GM21360 (cell line): ENCODE results near the gene DCDC1.
"Not testable (repeated sequence)": the region's sequence is repeated elsewhere in the genome, so short reads cannot be mapped to it uniquely, and the experiment has no call there.

Experiments used
- ATAC-seq: cut with Tn5 transposase; IDR thresholded peaks from one replicate; pipeline ENCODE4 v1.9.1; 2021; ENCODE audit warnings: mild to moderate bottlenecking, moderate library complexity; ENCODE audit not compliant: unreplicated experiment

DCDC1 gene

DNA sequence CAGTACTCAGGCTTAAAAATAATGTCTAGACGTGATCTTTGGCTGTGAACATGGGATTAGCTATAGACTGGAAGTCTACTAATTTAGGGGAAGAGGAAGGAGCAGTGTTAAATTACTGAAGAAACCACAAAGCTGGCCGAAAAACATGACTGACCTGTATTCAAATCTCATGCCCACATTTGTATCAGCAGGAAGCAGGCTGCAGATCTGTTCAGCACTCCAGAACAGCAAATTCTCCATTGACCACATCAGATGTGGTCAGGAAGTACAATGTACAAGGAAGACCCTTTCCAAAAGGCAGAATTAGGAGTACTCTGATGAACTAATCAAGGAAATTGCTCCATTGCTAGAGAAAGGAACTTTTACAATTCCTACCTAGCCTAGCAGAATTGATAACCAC, 31.7 kb downstream of the DCDC1 start:
- no peak for ATAC-seq

DNA sequence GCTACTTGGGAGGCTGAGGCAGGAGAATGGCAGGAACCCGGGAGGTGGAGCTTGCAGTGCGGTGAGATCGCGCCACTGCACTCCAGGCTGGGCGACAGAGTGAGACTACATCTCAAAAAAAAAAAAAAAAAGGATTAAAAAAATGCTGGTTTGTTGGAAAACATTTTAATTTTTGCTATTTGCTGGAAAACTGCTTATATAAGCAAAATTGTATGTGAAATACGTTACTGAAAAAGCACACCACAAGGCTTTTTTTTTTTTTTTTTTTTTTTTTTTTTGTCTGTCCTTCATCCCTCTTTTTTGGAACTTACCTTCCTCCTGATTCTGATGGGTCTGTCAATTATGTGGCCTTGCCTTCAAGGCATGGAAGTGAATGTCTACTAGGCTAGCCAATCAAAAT, 40.8 kb downstream of the DCDC1 start:
- ATAC-seq = no peak

DNA sequence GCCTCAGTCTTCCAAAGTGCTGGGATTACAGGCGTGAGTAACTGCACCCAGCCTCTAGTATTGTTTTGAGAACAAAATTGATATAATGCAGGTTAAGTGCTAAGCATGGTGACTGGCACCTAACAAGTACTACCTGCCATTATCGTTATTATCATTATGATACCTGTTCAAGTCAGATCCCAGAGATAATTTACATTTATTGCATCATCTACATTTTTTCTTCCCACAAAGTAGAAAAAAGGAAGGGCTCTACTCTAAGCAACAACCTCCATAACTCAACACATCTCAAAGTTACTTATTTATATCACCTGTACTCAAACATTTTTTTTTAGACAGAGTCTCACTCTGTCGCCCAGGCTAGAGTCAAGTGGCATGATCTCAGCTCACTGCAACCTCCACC, 42.1 kb downstream of the DCDC1 start:
- no peak for ATAC-seq

DNA sequence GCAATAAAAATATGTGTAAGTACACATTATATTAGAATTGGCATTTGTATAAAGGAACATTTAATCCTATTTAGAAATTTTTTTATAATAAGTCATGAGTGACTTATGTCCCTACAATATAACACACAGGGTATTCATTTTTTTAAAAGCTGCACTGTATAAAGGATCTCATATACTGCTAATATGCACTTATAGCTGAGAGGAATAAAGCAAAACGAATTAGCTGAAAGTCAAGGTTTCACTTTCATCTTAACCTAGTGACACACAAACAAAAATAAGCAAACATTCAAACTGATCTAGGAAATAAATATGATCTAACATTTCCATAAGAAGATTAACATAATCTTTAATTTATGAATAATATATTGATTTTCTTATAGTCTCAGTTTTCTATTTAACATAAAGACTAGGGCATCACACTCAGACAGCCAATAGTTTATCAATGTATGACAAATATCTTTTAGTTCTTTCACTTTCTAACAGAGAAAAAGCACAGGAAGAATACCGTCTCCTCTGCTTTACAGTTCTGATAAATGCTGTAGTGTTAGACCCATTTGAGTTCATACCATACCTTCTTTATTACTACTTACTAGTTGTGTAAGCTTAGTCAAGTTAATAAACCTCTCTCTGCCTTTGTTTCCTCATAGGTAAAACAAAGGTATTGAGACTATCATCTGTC, 42.9 kb downstream of the DCDC1 start:
- ATAC-seq = peak; percentile 84

DNA sequence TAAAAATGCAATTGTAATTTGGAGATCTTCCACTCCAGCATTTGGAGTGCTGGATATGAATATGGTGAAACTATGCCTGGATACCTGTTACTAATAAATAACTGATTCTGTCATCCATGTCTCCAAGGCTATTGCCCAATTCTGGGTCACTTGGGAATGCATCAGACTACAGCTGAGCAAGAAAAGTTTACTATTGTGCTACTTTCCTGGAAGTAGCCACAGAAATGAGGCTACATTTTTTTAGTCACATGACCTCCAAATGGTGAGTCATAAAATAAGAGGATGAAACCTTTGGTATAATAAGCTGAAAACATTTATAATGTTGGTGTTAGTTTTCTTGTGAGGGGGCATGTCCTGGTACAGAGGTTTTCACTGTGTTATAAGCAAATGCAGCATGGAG, 44.4 kb downstream of the DCDC1 start:
- ATAC-seq = no peak

DNA sequence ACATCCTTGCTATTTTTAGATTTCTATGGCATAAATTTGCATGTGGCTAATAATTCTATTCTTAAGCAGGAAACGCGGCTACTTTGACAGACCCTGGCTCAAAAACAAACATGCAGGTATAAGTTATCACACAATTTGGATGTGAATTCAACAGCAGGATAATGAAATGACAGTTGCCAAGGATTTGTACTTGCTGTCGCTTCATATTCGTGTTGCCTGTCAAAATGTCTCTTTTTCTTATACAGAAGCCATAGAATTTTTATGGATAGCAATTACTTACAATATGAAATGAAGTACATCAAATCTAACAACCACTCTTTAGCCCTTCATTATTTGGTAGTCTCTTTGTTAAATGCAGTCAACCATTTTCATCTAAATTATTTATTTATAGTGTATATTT, 46.4 kb downstream of the DCDC1 start:
- no peak for ATAC-seq

DNA sequence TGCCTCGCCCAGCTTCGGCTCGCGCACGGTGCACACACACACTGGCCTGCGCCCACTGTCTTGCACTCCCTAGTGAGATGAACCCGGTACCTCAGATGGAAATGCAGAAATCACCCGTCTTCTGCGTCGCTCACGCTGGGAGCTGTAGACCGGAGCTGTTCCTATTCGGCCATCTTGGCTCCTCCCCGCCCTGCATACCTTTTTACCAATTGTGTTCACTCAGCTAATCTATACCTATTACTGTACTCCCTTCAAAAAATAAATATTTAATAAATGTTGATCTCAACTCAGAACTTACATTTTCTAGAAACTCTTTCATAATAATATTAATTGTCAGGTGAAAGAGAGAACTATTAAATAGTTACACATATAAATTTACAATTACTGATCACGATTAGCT, 48.0 kb downstream of the DCDC1 start:
- ATAC-seq = not testable (repeated sequence)

DNA sequence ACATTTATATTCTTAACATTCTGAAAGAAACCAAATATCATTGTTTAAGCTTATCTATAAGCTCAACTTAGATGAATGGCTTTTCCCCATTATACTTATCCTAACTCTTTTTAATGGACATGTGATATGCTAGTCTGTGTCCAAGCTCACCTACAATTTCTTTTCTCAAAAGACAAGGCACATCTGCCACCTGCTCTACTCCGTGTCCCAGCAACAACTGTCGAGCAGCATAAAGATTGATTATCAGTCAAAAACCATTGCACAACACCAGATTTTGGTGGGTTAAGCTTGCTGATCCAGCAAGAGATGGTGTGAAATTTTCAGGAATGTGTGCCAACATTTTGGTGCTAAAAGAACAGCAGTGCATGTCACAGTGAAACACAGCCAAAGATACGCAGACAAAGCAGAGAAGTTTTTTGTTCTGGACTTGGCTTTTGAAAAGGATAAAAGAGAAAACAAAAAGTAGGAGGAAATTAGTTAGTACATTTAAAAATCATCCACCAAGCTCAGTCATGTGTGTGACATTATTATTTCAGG, 65.8 kb downstream of the DCDC1 start:
- ATAC-seq = no peak

DNA sequence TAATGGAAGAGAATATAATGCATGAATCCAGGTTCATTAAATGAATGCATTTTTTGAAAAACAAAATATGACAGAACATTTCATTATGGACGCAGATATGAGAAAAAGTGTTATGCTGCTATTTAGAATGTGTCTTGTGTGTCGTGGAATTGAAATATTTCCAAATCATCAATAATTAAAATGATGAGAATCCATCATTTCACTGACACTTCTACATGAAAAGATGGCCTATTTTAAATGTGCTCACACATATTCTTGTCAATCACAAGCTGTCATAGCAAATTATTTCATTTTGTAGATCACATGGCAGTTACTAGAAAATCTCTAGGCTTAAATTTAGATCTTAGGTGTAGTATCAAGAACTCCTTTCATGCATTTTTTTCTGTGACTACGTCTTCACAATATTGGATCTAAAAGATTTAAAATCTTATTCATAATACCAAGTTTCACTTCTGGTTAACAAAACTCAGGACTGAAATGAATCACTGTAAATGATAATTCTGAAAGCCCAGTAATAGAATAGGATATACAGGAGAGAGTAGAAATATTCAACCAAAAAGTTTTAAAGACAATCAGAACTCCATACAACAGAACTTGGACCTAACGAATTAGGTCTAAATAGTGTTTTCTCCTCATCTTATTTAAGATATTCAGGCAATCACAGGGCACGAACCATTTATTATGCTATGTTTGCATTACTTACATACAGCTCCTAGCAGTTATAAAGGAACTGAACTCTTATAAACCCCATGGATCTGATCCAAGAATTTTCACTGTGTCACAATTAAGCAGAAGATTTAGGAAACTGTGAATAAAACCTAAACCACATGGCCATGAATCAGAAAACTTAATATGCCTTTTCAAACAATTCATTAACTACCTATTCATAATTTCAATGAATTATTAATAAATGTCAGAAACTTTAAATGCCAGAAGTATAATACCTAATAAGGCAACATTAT, 67.7 kb downstream of the DCDC1 start:
- no peak for ATAC-seq

DNA sequence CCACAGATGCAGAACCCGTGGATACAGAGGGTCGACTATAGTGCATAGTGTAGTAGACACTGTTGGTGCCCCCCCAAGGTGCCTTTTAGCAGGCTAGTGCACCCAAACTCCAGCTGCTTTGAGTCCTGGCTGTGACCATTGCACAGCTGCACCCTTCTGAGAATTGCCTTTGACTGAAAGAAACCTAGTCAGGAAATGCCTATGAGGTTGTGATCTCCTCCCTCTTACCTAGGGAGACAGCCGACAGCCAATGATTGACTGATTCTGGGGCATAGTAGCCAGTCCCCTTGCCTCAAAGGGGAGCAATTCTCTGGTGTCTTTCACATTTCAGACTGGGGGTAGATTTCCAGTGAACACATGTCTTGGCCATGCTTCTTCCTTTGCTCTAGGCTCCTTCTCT, 74.2 kb downstream of the DCDC1 start:
- no peak for ATAC-seq

DNA sequence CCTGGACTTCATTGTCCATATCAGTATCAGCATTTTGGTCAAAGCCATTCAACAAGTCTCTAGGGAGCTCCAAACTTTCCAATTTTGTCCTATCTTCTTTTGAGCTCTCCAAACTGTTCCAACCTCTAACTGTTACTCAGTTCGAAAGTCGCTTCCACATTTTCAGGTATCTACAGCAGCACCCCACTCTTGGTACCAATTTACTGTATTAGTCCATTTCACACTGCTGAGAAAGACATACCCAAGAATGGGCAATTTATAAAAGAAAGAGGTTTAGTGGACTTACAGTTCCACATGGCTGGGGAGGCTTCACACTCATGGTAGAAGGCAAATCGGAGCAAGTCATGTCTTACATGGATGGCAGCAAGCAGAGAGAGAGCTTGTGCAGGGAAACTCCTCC, 96.0 kb downstream of the DCDC1 start:
- ATAC-seq = not testable (repeated sequence)

DNA sequence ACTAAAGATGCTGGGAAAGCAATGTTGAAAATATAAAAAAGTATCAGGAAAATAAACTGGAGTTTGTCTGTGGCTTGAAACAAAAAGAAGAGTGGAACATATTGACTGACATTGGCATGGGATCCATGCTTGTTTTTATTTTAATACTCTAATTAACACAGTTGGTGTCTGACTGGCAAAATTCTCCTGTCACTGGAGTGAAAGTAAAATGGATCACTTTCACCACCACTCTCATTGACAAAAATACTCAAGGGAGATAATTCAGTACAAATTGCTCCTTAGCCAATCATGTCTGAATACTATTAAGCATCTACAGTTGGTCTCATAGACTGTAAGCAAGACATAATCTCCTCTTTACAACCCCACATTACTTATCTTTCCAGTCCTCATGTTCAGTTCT, 101.8 kb downstream of the DCDC1 start:
- ATAC-seq = no peak

DNA sequence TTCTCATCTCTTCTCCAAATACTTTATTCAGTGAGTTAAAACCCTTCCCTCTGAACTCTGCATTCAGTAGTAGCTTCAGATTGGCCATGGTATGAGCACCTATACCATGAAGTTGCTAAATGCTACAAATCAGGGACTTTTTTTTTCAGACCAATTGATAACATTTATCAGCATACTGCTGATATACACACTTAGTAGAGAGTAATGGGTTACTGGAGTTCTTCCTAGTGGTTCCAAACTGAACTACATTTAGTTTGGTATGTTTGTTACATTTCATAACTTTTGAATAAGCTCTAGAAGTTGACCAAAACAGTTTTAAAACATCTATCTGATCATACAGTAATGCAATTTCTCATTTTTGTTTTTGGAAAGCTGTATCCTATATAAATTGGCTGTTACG, 104.7 kb downstream of the DCDC1 start:
- no peak for ATAC-seq

DNA sequence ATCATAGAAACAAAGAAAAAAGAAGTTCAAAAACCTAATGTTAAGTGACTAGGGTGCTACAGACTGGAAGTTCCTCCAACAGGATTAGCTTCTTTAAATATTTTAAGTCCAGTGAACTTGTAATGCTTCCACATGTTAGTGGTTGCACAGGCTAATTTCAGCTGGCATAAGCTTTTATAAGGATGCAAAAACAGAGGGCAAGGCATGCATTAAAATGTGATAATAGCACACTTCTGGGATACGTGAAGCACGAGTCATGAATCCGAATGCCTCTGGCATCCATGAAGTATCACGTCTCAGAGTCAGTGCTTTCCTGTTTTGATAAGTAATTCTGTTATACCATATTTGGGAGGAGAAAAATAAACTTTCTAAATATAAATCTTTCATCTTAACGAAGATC, 106.8 kb downstream of the DCDC1 start:
- no peak for ATAC-seq

DNA sequence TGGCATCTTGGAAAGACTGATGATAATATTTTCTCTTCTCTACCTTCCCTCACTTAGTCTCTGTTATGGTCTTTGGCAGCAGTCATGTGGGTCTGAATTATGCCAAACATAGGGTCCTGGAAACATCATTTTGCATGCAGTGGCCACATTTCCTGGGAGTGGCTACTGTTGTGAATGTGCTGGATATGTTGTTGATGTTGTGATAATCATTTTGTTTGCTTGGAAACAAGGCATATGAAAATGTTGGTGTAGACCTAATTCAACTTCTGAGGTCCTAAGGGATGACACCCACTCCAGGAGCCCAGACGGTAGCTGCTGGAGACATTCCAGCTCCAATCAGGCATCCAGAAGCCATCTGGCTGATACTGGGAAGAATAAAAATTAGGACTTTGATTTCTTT, 109.7 kb downstream of the DCDC1 start:
- ATAC-seq = no peak

DNA sequence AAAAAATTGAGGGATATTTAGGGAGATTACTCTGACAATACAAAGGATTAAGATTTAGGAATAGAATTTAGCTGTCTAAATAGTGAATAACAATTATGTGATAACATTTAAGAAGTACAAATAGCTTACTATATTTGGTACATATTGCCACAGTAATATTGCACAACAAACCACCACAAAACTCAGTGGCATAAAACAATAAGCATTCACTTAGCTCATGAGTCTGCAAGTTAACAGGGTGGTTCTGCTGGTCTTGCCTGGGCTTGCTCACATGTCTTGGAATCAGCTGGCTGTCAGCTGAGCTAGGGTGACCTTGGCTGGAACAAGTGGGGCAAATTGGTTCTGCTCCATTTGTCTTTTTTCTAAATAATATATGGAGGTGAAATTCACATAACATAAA, 115.1 kb downstream of the DCDC1 start:
- ATAC-seq = no peak

DNA sequence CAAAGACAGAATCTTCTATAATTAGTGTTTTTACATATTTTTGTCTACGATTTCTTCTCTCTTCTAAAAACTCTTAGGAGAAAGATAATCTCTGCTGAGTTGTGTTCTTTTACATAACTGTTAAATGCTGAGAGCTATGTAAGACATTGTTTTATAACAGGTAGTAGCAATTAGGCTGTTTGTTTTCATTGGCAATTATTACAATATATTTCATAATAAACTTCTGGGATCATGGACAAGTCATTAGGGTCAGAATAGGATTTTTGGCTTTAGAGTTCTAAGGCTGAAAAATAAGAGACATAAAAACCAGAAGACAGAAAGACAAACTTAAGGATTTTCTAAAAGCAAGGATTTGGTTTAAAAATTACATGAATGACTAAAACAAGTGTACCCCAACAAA, 120.8 kb downstream of the DCDC1 start:
- ATAC-seq = no peak

DNA sequence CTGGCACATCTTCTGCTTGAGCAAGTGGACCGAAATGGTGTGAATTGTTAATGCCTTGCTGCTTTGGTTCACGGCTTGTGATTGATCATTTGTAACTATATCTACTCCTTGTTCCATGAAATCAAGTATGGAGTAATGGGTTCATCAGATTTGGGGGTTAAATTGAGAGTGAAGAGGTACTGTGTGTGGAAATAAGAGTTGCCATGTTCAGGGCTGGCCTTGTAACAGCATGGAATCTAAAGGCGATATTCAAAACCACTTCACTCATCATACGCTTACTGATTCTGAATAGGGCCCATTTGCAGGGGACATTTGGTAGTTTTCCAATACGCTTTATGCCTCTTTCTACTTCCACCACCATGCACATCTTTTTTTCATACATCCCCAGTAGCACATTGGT, 122.2 kb downstream of the DCDC1 start:
- ATAC-seq = no peak

DNA sequence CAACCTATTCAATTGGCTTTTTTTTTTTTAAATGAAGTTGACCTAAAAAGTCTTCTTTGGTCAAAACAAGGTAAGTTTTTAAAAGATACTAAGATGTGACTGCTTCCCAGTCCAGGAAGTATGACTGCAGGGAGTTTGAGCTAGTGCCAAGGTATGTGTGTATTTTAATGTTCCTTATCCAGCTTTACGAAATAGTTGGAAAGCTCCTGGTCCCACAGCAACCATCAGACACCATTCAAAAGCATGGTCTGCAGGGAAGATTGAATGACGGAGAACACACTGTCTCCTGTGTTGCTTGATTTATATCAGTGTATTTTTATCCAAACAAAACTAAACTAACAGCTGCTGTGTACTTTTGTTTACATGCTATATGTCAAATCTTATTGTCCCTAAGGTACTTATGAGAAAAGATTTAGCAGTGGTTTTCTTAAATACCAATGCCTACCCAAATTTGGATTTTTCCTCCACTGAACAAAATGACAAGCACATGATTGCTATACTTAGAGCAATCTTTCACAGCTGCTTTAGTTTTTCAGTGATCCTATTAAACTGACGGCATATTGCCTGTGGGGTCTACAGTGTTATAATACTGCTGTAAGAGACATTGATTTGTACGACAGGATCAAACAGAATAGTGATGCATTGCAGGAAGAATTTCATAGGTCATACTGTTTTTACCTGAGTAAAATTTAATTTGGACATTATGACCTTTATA, 122.9 kb downstream of the DCDC1 start:
- ATAC-seq = no peak

DNA sequence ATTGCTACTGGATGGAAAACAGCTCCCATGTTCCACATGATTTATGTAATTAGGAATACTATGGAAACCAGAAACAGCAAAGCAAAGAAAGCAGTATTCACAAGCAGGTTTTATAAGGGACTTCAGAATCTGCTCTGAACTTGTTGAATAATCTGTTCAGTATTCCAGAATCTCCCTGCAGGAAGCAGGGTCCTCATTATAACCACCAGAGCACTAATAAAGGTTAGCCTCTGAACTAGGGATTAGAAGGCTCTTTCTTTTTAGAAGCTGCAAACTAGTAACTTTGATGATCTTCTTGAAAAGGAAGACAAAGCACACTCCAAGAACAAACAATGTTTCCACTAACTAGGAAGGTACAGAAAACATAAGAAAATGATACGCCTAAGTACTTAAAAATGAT, 125.8 kb downstream of the DCDC1 start:
- ATAC-seq = no peak

DNA sequence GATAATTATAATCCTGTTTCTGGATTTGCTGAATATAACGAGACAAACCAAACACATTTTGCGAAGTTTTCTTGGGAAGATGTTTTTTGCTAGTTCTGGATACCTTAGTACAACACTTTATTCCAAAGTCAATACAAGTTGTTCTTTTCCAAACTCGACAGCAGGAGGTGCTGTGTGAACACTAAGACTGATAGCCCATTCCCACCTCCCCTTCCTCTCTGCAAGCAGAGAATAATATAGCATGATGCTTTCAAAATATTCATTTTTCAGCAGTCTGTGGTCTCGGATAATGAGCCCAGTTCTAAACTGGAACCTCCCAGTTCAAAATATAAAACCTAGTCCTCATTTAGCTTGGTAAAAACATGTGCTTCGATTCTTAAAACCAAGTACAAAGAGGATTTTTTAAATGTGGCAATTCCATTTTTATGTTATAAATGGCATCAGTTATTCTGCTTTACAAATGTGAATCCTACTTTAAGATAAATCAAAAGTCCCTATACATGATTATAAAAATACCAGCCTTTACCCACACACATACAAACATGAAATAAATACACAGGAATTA, 129.1 kb downstream of the DCDC1 start:
- no peak for ATAC-seq
